Progenitor cell of endocrine pancreas (in vitro differentiated cells): ENCODE data around the gene RILPL1. TPM values are rescaled to one million over a fixed set of nuclear protein-coding genes. Genes with fewer than 3 reads are reported as not detected.

Experiments
- DNase-seq: peaks from one replicate; pipeline ENCODE4 v3.0.0; 2021; ENCODE audit warnings: low spot score; ENCODE audit not compliant: unreplicated experiment
- H3K27ac Mint-ChIP-seq: 2 replicates; pipeline ENCODE4 v1.8.0; 2021; ENCODE audit warnings: mild to moderate bottlenecking, moderate library complexity, mixed read lengths
- H3K27me3 Mint-ChIP-seq: 2 replicates; pipeline ENCODE4 v1.8.0; 2021; ENCODE audit warnings: mixed read lengths
- H3K36me3 Mint-ChIP-seq: 2 replicates; pipeline ENCODE4 v1.8.0; 2022; ENCODE audit warnings: mixed read lengths; ENCODE audit not compliant: insufficient read depth
- H3K4me1 Mint-ChIP-seq: 2 replicates; pipeline ENCODE4 v1.8.0; 2021; ENCODE audit warnings: low read depth, mixed read lengths
- H3K4me3 Mint-ChIP-seq: 2 replicates; pipeline ENCODE4 v1.8.0; 2021; ENCODE audit warnings: low read depth, mild to moderate bottlenecking, moderate library complexity, mixed read lengths
- H3K9me3 Mint-ChIP-seq: 2 replicates; pipeline ENCODE4 v1.8.0; 2021; ENCODE audit warnings: low read depth, mixed read lengths
- total RNA-seq: library from RNA; stranded (reverse); gene quantifications from 2 replicates; pipeline ENCODE4 v1.2.1, GENCODE V29; 2021
- TF ChIP-seq, protein P1 (sequence below): fragments of 200-600 bp; sonication (generic); IDR thresholded peaks from one replicate; pipeline ENCODE4 v1.5.0; 2021; ENCODE audit warnings: antibody characterized with exemption, mild to moderate bottlenecking; ENCODE audit not compliant: unreplicated experiment

The RILPL1 gene
- total RNA-seq, 1 donor from 2014 or later: 26.2 TPM

DNA sequence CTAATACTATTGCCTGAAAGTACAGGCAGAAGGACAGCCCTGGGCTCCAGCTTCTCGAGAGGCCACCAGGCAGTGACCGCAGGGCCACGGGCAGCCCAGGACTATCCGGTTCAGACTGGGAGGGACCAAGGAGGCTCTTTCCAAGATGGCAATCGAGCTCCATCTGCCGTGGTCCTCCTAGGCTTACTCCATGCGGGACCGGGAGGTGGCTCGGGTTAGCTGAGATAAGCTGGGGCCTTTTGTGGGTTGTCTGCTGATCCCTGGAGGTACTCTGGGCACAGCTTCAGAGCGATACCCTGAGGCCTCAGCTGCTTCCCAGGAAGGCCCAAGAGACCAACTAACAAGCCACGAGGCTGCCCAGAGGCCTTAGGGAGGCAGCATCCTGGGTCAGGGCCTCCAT lies 42.5 kb downstream of the RILPL1 start:
- Mint-ChIP-seq H3K36me3 (peaks cover 3% of the 10 kb centered on the region), H3K4me3 (no peak overlapping the region), H3K4me1 (peaks cover 17% of the 10 kb centered on the region), H3K9me3 (no peaks in the 10 kb centered on the region), H3K27ac (no peak overlapping the region), H3K27me3 (no peaks in the 10 kb centered on the region)
- no peak for DNase-seq
- TF ChIP-seq, protein P1, sequence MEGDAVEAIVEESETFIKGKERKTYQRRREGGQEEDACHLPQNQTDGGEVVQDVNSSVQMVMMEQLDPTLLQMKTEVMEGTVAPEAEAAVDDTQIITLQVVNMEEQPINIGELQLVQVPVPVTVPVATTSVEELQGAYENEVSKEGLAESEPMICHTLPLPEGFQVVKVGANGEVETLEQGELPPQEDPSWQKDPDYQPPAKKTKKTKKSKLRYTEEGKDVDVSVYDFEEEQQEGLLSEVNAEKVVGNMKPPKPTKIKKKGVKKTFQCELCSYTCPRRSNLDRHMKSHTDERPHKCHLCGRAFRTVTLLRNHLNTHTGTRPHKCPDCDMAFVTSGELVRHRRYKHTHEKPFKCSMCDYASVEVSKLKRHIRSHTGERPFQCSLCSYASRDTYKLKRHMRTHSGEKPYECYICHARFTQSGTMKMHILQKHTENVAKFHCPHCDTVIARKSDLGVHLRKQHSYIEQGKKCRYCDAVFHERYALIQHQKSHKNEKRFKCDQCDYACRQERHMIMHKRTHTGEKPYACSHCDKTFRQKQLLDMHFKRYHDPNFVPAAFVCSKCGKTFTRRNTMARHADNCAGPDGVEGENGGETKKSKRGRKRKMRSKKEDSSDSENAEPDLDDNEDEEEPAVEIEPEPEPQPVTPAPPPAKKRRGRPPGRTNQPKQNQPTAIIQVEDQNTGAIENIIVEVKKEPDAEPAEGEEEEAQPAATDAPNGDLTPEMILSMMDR: no peak

DNA sequence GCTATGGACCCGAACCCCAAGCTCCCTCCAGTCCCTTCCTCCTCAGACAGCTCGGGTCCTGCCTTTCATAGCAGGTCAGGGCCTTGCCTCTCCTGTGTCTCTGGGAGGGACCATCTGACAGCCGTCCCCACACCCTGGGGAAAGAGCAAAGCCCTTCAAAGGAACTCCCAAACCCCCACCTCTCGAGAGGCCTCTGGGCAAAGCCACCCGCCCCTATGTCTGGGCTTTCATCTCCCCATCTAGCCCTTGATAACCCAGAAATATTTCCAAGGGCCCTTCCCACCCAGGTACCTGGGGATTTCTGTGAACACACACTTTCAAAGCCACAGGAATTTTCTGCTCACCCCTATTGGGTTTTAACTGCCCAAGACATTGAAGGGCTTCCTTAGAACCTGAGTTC lies 43.4 kb downstream of the RILPL1 start:
- Mint-ChIP-seq H3K27me3 (no peaks in the 10 kb centered on the region), H3K27ac (no peak overlapping the region), H3K9me3 (no peaks in the 10 kb centered on the region), H3K4me3 (no peak overlapping the region), H3K4me1 (peaks cover 17% of the 10 kb centered on the region), H3K36me3 (peaks cover 3% of the 10 kb centered on the region)
- TF ChIP-seq, protein P1: no peak
- no peak for DNase-seq

DNA sequence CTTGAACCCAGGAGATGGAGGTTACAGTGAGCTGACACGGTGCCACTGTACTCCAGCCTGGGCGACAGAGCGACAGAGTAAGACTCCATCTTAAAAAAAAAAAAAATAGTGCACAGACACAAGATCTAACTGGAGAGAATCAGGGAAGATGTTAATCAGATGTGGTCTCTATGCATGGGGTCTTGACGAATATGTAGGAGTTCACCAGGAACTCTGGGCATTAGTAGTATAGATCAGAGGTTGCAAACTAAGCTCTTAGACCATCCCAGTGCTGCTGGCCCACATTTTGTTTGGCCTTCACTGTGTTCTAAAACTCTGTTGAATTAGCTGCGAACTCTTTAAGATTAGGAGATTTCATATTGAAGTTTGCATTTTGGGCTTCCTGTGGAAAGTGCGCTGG lies 43.9 kb downstream of the RILPL1 start:
- no peak overlapping the region for H3K27ac Mint-ChIP-seq
- no peak overlapping the region for H3K4me3 Mint-ChIP-seq
- DNase-seq: no peak

GRCh38 chr12:123488539-123489230 lies 44.8 kb downstream of the RILPL1 start:
- Mint-ChIP-seq H3K4me1 (peaks cover 16% of the 10 kb centered on the region), H3K27me3 (no peaks in the 10 kb centered on the region), H3K4me3 (no peak overlapping the region), H3K36me3 (peaks cover 2% of the 10 kb centered on the region), H3K27ac (peak overlapping the region; percentile 49), H3K9me3 (no peaks in the 10 kb centered on the region)
- no peak for DNase-seq
- TF ChIP-seq, protein P1: no peak

More for the DNA sequence above, 43.9 kb downstream of the RILPL1 start:
- peaks cover 17% of the 10 kb centered on the region for H3K4me1 Mint-ChIP-seq
- TF ChIP-seq, protein P1: no peak
- H3K9me3 Mint-ChIP-seq: no peaks in the 10 kb centered on the region
- peaks cover 3% of the 10 kb centered on the region for H3K36me3 Mint-ChIP-seq
- no peaks in the 10 kb centered on the region for H3K27me3 Mint-ChIP-seq

- H3K27me3 Mint-ChIP-seq: no peaks in the 10 kb centered on the region
- H3K4me1 Mint-ChIP-seq: peaks cover 7% of the 10 kb centered on the region
- TF ChIP-seq, protein P1: no peak
- no peak for DNase-seq
- peaks cover 3% of the 10 kb centered on the region for H3K36me3 Mint-ChIP-seq
- H3K4me3 Mint-ChIP-seq: no peak overlapping the region
- no peaks in the 10 kb centered on the region for H3K9me3 Mint-ChIP-seq
- H3K27ac Mint-ChIP-seq: no peak overlapping the region
Observed at GRCh38 chr12:123487428-123487827, 46.1 kb downstream of the RILPL1 start.
